ENCODE results near the gene TSC22D3.

TSC22D3 gene

DNA sequence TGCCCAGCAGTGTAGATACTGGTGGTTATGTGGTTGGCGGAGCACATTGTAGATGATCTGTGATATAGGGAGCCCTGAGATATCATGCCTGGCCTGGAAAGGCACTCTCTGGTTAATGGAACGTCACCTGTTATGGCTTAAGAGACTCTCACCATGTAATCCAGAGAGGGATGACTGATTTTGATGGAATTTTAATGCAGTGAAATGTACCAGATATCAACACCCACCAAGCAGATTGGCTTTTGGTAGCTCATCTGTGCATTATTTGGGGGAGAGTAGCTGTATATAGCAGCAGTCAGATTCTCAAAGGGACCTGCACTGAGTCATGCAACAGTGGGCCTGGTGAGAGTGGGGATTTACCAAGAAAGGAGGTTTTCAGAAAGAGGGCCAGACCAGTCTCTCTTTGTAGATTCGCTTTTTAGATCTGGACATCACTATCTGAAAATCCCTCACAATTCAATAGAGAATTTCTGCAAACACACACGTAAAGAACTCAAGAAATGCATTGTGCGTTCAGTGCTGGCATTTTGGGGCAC, 17.3 kb downstream of the TSC22D3 start:
- no peak for DNase-seq

DNA sequence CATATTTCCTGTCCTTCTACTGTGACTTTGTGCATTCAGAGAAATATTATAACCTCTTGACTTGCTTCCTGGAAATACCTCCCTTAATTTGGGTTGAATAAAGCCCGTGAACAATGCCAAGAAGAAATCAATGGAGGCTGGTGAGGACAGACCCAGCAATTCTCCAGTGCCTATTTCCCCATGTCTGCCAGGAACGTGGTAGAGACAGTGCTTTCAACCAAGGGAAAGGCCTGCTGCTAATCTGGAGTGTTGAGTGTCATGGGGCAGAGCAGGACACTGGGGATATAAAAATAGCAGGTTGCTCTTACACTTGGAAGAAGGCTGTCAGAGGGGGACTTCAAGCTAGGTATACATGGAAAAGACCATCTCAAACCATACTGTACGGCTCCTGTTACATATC, 19.9 kb downstream of the TSC22D3 start:
- DNase-seq, result no peak

- no peak for DNase-seq
These were observed 22.4 kb downstream of the TSC22D3 start for GRCh38 chrX:107753187-107753586.

DNA sequence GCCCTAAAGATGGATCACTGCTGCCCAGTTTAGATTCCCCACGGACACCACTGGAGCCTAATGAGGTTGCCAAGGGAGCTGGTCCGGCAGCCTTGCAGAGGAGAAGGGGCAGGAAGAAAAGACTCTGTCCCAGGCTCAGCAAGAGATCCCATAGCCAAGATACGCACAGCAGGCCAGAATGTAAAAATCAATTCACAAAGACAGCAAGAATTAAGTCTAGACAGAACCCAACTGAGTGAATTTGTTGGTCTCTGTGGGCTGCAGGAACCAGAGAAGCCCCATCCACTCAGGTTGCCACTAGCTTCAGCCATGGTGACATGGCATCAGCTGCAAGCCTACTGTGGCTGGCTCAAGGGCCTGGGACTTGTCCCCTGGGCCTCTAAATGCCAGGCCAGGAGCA, 22.9 kb downstream of the TSC22D3 start:
- DNase-seq, result no peak

- DNase-seq, result no peak
These were observed 23.5 kb downstream of the TSC22D3 start for GRCh38 chrX:107752043-107752442.

- no peak for DNase-seq
These were observed 24.6 kb downstream of the TSC22D3 start for GRCh38 chrX:107750861-107751445.

DNA sequence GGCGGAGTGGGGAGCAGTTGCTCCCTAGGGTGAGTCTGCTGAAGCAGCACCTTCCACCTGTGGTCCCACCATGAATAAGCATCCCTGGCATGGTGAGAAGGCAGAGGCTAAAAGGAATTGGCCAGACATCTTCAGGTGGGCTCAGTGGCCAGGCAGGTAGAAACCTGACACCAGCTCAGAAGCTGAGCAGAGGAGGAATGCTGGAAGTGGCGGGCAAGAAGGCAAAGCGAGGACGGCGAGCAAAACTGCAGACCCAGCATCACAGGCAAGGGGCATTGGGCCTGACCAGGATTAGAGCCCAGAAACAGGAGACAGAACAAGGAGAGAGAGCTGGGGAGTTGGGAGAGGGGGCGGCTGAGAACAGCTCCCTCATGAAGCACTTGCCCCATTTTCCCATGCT, 25.3 kb downstream of the TSC22D3 start:
- DNase-seq, result no peak

DNA sequence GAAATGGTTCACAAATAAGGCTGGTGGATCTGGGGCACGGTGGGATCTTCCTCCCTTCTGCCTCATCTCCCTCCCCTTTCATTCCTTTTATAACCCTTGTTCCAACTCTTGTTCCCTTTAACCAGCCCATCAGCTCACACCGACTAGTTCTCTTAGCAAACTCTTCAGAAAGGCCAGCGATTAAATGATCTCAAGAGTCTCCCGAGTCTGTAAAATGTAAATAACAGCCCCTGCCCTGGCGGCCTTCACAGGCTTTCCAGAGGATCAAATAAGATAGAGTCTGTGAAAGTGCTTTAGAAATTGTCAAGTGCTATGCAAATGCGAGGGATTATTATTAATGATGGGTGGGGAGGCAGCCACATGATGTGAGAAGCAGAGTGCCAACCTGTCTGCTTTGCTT, 27.1 kb downstream of the TSC22D3 start:
- DNase-seq, result no peak

DNA sequence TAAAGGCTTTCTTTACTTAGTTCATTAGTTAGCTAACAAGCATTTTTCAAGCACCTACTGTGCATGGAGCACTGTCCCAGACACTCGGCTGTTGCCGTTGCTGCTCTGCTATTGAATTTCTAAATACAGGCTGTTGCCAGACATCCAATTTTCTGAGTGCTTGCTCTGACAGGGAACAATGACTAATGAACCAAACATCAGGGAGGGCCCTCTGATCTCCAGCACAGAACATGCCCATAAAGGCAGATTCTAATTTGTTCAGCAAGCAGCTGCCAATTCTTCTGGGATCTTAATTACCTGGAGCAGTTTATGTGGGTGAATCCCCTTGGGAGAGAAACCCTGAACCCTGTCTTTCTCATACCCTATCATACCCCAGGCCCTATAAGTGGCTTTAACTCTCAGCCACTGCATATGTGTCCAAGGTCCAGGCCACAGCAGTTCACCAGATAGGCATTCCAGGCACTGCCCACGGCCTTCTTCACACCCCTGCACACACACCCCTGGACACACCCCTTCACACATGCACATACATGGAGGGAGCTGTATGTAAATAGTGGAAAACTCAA, 27.9 kb downstream of the TSC22D3 start:
- no peak for DNase-seq

GRCh38 chrX:107744868-107745267, 30.7 kb downstream of the TSC22D3 start:
- DNase-seq, result no peak

GRCh38 chrX:107743995-107744394, 31.6 kb downstream of the TSC22D3 start:
- no peak for DNase-seq

DNA sequence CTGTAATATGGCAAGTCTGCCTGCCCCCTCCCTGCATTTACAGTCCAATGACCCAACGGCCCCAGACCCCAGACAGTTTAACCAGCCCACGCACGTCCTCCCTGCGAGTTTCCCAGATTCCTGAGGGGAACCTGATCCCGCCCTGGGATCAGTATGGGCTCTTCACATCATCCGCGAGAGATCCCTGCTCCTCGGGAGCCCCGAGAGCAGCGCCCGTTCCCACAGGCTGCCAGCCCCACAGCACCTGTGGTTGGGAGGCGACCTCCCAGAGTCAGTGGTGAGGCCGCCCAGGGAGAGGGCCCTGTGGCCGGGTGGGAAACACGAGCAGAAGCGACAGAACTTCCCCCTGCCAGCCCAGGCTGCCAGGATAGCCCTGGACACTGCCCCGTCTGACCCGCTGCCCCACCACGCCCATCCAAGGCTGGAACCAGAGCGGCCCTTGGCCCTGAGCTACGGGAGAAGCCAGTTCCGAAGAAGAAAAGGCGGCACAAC, 32.8 kb downstream of the TSC22D3 start:
- DNase-seq, result no peak

DNA sequence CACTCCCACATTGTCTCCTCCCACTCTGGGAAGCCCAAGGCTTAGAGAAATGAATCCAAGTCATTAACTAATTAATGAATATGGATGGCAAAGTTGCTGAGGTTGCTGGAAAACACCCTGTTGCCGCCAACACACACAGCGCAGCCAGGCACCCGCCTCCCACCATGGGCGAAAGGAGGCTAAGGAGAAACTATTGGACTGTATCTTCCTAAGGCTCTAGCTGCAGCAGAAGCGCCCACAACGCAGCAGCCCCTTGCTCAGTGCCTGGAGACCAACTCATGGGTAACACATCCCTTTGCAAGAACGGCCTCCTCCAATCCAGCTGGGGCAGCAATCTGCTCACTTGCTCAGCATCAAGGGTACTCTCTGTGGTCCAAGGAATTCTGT, 34.2 kb downstream of the TSC22D3 start:
- no peak for DNase-seq

GRCh38 chrX:107739541-107739940, 36.0 kb downstream of the TSC22D3 start:
- DNase-seq, result no peak

- no peak for DNase-seq
These were observed 36.8 kb downstream of the TSC22D3 start for GRCh38 chrX:107738768-107739167.

- DNase-seq, result no peak
These were observed 37.3 kb downstream of the TSC22D3 start for GRCh38 chrX:107738272-107738671.

GRCh38 chrX:107736781-107737531, 38.6 kb downstream of the TSC22D3 start:
- no peak for DNase-seq

DNA sequence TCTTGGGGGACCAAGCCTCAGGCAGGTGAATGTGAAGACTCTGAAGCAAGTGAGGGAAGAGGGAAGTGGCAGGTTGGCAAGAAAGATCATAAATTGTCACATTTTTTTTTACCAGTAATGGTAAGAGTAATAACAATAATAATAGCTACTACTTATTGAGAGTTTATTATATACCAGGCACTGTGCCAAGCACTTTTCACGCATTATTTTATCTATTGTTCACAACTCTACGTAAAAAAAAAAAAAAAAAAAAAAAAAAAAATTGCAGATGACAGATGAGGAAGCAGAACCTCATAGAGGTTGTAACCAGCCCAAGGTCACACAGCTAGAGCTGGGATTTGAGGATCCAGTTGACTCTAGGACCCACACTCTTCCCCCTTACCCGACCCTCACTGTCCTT, 40.9 kb downstream of the TSC22D3 start:
- DNase-seq, result no peak

DNA sequence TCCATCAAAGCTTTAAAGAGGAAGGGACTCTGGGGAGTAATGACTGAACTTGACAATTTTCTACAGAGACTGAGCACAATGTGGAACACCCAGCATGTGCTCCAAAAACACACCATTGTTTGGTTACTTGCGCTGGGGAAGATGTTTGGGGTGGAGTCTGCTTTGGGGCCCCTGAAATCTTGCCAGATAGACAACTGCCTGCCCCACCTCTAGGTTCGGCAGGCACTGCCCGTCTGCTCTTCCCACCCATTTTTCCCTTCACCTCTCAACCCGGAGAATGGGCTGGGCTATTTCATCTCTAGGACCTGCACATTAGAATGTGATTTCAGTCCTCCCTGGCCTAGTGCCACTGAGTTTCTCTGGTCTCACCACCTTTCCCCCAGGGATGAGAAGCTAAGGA, 41.9 kb downstream of the TSC22D3 start:
- DNase-seq, result no peak

DNA sequence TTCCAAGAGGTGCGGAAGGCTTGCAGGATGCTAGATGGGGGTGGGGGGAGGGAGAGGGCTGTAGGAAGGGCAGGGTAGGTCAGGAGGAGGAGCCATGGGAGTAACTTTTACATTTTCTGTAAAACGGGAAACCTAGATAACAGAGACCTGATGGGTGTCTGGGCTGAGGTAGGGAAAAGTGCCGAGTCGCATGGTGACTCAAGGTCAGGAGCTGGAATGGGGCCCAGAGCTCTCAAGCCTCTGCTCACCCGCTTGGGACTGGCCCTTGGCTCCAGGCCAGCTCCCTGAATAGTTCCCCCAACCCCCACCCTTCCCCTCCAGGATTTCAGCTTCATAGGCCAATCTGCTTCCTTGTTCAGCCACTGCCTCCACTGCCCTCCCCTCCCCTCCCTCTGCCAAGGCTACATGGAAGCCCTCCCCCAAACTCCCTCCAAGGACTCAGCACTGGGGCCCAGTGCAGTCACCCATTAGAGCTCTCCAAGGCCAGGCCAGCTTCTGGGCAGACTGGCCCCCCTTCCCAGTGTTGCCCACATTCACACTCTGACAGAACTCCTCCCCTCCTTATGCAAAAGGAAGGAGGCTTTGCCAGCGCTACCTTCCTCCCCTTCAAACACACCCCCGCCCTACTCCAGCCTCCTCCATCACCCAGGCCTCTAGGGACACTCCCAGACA, 43.6 kb downstream of the TSC22D3 start:
- no peak for DNase-seq

DNA sequence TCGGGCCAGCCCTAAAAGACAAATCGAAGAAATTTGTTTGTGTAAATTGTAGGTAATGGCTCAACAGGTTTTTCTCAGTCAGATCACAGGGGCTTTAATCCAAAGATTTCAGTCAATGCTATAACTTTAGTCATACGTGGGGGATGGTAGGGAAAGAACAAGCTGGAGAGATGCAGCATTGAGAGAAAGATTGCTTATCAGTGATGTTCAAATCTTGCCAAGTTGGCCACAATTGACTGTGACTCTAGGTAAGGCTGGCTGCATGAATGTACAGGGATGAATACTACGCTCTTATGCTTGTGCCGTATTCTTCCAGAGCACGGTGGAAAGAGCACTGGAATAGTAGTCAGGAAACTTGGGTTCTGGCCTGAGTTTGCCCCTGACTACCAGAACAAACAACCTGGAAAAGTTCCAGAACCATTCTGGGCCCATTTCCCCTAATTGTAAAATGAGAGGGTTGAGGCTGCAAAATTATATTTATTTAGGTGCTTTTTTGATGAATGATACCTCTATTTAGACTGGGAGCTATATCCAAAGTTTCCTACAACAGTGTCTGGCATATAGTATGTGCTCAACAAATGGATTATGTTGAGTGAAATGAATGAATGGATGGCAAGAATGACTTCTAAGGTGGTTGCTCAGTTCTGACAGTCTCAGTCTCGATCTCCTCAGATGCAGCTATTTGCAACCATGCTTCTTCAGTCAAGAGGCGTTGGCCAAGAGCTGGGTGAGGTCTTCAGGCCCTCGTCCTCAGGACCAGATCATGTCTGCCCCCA, 44.4 kb downstream of the TSC22D3 start:
- no peak for DNase-seq

DNA sequence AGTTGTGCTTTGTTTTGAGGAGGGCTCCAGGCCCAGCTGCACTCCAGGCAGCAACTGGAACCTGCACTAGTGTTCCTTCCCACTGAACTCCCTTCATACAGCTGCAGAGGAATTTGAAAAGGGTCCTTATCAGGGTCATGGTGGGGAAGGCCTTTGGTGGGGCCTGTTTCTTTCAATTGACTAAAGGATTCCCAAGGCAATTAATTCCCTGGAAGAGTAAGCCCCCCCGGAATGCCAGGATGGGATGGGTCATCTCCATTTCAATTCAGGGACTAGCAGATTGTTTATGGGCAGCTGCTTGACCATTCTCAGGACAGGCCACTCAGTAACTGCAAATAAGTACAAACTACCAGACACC, 45.3 kb downstream of the TSC22D3 start:
- DNase-seq, result no peak

Data from NCI-H1048 (cell line).